OCI-LY7 (cell line): ENCODE measurements around the gene ERICH2.

Experiments
- CTCF ChIP-seq: fragments of 200-600 bp; sonication (generic); conservative IDR thresholded peaks from 2 replicates; pipeline ENCODE4 v1.5.1; 2014; ENCODE audit warnings: mild to moderate bottlenecking, antibody characterized with exemption, low read length, moderate library complexity, mixed read lengths
- EZH2phosphoT487 ChIP-seq: fragments of 200-600 bp; sonication (generic); IDR thresholded peaks from 2 replicates; pipeline ENCODE4 v1.6.1; 2018; ENCODE audit warnings: low read depth, borderline replicate concordance, mild to moderate bottlenecking, mixed run types, antibody characterized with exemption, low read length, moderate library complexity, mixed read lengths

DNA sequence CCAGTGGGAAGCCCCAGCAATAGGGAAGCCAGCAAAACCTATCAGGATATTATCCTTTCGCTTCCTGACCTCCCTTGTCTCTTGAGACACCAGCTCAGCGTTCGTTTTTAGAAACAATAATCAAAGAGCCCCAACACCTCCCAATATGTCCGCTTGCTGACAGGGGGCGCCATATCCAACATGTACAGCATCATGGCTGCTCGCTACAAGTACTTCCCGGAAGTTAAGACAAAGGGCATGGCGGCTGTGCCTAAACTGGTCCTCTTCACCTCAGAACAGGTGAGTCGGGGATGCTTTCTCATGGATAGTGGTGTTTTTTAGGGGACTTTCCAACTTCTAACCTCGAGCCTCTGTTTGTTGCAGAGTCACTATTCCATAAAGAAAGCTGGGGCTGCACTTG, 75.2 kb downstream of the ERICH2 start:
- peak; percentile 73 for TF ChIP-seq CTCF
- TF ChIP-seq EZH2phosphoT487 = no peak
